Ovary (tissue), 9 donors: ENCODE data around the gene BAG3. TPM values are rescaled to one million over a fixed set of nuclear protein-coding genes. Genes with fewer than 3 reads are reported as not detected.

Experiments used
- DNase-seq, 5 donors: peaks; one replicate each; pipeline ENCODE4 v3.0.0-alpha.2; 2019 to 2020
- H3K27ac ChIP-seq, 2 donors: fragments of 200-600 bp; one replicate each; pipeline versions ENCODE4 v1.5.1 to v1.8.0; 2019 to 2022
- H3K27me3 ChIP-seq: fragments of 200-600 bp; one replicate; pipeline ENCODE4 v1.8.0; 2022
- H3K36me3 ChIP-seq: fragments of 200-600 bp; sonication (generic); one replicate; pipeline ENCODE4 v1.5.1; 2019
- H3K4me1 ChIP-seq: one replicate; pipeline ENCODE4 v1.8.1; 2013; ENCODE audit warnings: mild to moderate bottlenecking, moderate library complexity; ENCODE audit not compliant: insufficient read depth
- H3K4me3 ChIP-seq: fragments of 200-600 bp; sonication (generic); one replicate; pipeline ENCODE4 v1.5.1; 2017
- H3K9me3 ChIP-seq, 2 donors: fragments of 200-600 bp in 1 of 2; sonication (generic) in 1 of 2; one replicate each; pipeline versions ENCODE4 v1.5.1 to v1.8.1; 2013 to 2019; ENCODE audit warnings: mild to moderate bottlenecking in 1 of 2, moderate library complexity in 1 of 2
- EP300 ChIP-seq: sonication (generic); formaldehyde crosslinking; IDR thresholded peaks from one replicate; pipeline ENCODE4 v1.6.1; 2017; ENCODE audit warnings: antibody characterized with exemption
- POLR2A ChIP-seq: fragments of 450-650 bp; IDR thresholded peaks from one replicate; pipeline ENCODE4 v1.6.1; 2017; ENCODE audit warnings: antibody characterized with exemption, mild to moderate bottlenecking, moderate library complexity
- WGBS, 3 donors: extraction: QIAGEN DNeasy Blood & Tissue Kit in 1 of 3; methylation state at CpG; one replicate each; pipeline versions ENCODE4 v1.1.5 to v1.1.7; 2013 to 2017; 5-methylcytosine and 5-hydroxymethylcytosine counted together
- intact Hi-C, 4 donors: fragments of 100-400 bp; cut with DNase I; formaldehyde crosslinking; loops; one replicate each; pipeline versions ENCODE4 v1.11.0 to v1.15.1; 2022 to 2023
- polyA plus RNA-seq, 2 donors: library from polyadenylated mRNA; stranded (reverse); fragments of 200-250 nt in 1 of 2; fragments of 350-450 nt in 1 of 2; fragmentation: Illumina TruSeq in 1 of 2; extraction: RNeasy Lipid Tissue Mini Kit (QIAGEN cat#74804) in 1 of 2; gene quantifications; one replicate each; pipeline ENCODE4 v1.2.3, GENCODE V29; 2013 to 2014
- total RNA-seq, 7 donors: library from RNA; depleted of rRNA in 2 of 7; stranded (reverse); fragments of >200 nt in 2 of 7; fragmentation: NEBNext Ultra II Directional in 3 of 7; extraction: Animal tissue kit (Norgen Biotek cat#: 25700) in 3 of 7; gene quantifications; one replicate each; pipeline versions ENCODE4 v1.1.0 to v1.2.4, GENCODE V29; 2016 to 2023
- TF ChIP-seq, protein P1 (sequence below), 3 donors: fragments of 450-650 bp in 2 of 3; fragments of 200-600 bp in 1 of 3; IDR thresholded peaks; one replicate each; pipeline versions ENCODE4 v1.5.1 to v1.8.0; 2016 to 2022; ENCODE audit warnings: antibody characterized with exemption in 3 of 3, mild to moderate bottlenecking in 1 of 3
- donor health status: DM: no; HTN: no; CAD: no; lungs with moderate emphysema.
- donor health status: DM: no; HTN: no; CAD: no.
- donor health status: Bipolar disorder and iron deficiency.
- donor health status: DM: yes; HTN: yes; CAD: no.
- donor health status: DM: no; HTN: no; CAD: no.
- donor health status: DM: yes; HTN: yes; CAD: no.

Gene BAG3
- total and polyA plus RNA-seq, 9 donors = 13.7 to 33.5 (median 26.9) TPM

GRCh38 chr10:119638982-119639381 lies 12.2 kb upstream of the BAG3 start:
- TF ChIP-seq, protein P1, sequence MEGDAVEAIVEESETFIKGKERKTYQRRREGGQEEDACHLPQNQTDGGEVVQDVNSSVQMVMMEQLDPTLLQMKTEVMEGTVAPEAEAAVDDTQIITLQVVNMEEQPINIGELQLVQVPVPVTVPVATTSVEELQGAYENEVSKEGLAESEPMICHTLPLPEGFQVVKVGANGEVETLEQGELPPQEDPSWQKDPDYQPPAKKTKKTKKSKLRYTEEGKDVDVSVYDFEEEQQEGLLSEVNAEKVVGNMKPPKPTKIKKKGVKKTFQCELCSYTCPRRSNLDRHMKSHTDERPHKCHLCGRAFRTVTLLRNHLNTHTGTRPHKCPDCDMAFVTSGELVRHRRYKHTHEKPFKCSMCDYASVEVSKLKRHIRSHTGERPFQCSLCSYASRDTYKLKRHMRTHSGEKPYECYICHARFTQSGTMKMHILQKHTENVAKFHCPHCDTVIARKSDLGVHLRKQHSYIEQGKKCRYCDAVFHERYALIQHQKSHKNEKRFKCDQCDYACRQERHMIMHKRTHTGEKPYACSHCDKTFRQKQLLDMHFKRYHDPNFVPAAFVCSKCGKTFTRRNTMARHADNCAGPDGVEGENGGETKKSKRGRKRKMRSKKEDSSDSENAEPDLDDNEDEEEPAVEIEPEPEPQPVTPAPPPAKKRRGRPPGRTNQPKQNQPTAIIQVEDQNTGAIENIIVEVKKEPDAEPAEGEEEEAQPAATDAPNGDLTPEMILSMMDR (IDR thresholded peaks at IDR 0.05) = no peak
- TF ChIP-seq EP300 (no peak), POLR2A (no peak)
- WGBS, 3 donors = 66 to 80% (median 76%) methylated on average over 7 of the region's 7 CpGs
- Histone ChIP-seq H3K36me3 (no peaks in the 10 kb centered on the region), H3K4me3 (no peak overlapping the region), H3K27ac (no peak overlapping the region), H3K9me3 (no peaks in the 10 kb centered on the region), H3K27me3 (no peaks in the 10 kb centered on the region), H3K4me1 (no peaks in the 10 kb centered on the region)
- intact Hi-C loops = no loop called here
- DNase-seq = no peak

GRCh38 chr10:119640384-119640783 lies 10.8 kb upstream of the BAG3 start:
- Histone ChIP-seq H3K4me1 (no peaks in the 10 kb centered on the region), H3K36me3 (no peaks in the 10 kb centered on the region), H3K27ac (no peak overlapping the region), H3K27me3 (no peaks in the 10 kb centered on the region), H3K4me3 (no peak overlapping the region), H3K9me3 (no peaks in the 10 kb centered on the region)
- no peak for DNase-seq
- TF ChIP-seq, protein P1 (IDR thresholded peaks at IDR 0.05) = no peak
- TF ChIP-seq EP300 (no peak), POLR2A (no peak)
- intact Hi-C loops = no loop called here
- WGBS, 3 donors = 88 to 95% (median 90%) methylated on average over 6 of the region's 6 CpGs

GRCh38 chr10:119640875-119641526 lies 10.2 kb upstream of the BAG3 start:
- TF ChIP-seq EP300 = no peak
- TF ChIP-seq, protein P1 (IDR thresholded peaks at IDR 0.05) = no peak
- TF ChIP-seq POLR2A = no peak
- Histone ChIP-seq H3K4me3 (no peak overlapping the region), H3K27me3 (no peaks in the 10 kb centered on the region), H3K9me3 (no peaks in the 10 kb centered on the region), H3K36me3 (no peaks in the 10 kb centered on the region), H3K4me1 (no peaks in the 10 kb centered on the region), H3K27ac (no peak overlapping the region)
- intact Hi-C loops = no loop called here
- no peak for DNase-seq
- WGBS, 3 donors = 60 to 75% (median 64%) methylated on average over 8 of the region's 8 CpGs

- WGBS, 3 donors = 87 to 91% (median 91%) methylated on average over 2 of the region's 2 CpGs
These were observed 8.5 kb upstream of the BAG3 start for GRCh38 chr10:119642556-119643111.

More at GRCh38 chr10:119642556-119643111, 8.5 kb upstream of the BAG3 start:
- Histone ChIP-seq H3K27me3 (no peaks in the 10 kb centered on the region), H3K9me3 (no peaks in the 10 kb centered on the region), H3K36me3 (no peaks in the 10 kb centered on the region), H3K4me1 (no peaks in the 10 kb centered on the region), H3K4me3 (no peak overlapping the region), H3K27ac (no peak overlapping the region)
- DNase-seq = no peak
- intact Hi-C loops = no loop called here
- no peak for TF ChIP-seq EP300
- TF ChIP-seq, protein P1 (IDR thresholded peaks at IDR 0.05) = no peak
- no peak for TF ChIP-seq POLR2A
